K562 (cell line): ENCODE results near the gene PRKD2. TPM values are rescaled to one million over a fixed set of nuclear protein-coding genes. Genes with fewer than 3 reads are reported as not detected.
A peak's percentile ranks its signal among the peaks of the same experiment; 100 is the strongest.

Source experiments
- LCOR ChIP-seq: sonication (generic); formaldehyde crosslinking; IDR thresholded peaks from 2 replicates; pipeline ENCODE4 v1.8.0; 2022; ENCODE audit warnings: mild to moderate bottlenecking, missing genetic modification reagents
- MGA ChIP-seq: fragments of 450-650 bp; IDR thresholded peaks from 2 replicates; pipeline ENCODE4 v1.6.1; 2016; ENCODE audit warnings: mild to moderate bottlenecking, moderate library complexity
- PRDM10 ChIP-seq: fragments of 450-650 bp; IDR thresholded peaks from 2 replicates; pipeline ENCODE4 v1.6.1; 2018; ENCODE audit not compliant: partially characterized antibody
- polyA plus RNA-seq, 8 experiments: library from polyadenylated mRNA; depleted of rRNA in 4 of 8; stranded (reverse) in 5 of 8; unstranded in 3 of 8; fragments of >200 nt; fragmentation: Nextera tagmentation in 2 of 8; fragmentation: Illumina TruSeq in 1 of 8; extraction: Ambion mirVana in 2 of 8; extraction: Trizol in 1 of 8; gene quantifications; 2 replicates each; pipeline versions ENCODE4 v1.2.1 to v1.2.3, GENCODE V29; 2011 to 2014; ENCODE audit warnings: inconsistent platforms in 1 of 8, missing spikeins in 1 of 8
- total RNA-seq, 7 experiments: library from RNA; depleted of rRNA in 6 of 7; stranded (reverse); fragments of >200 nt in 6 of 7; fragmentation: Illumina TruSeq in 2 of 7; extraction: Trizol in 2 of 7; gene quantifications; 2 replicates each; pipeline versions ENCODE4 v1.2.1 to v1.2.3, GENCODE V29; 2011 to 2021; ENCODE audit warnings: low replicate concordance in 1 of 7

The PRKD2 gene
- total and polyA plus RNA-seq, 9 of the 15 experiments (the other 6 are each of a cell fraction or from before 2014, with no cell fraction given): 1.8 to 60.0 (median 15.0) TPM

- peak; percentile 89 for TF ChIP-seq PRDM10
- TF ChIP-seq MGA: peak; percentile 33
- TF ChIP-seq LCOR (CRISPR knock-in tag): peak; percentile 67; the same call in 1 of the 2 replicates
Observed at GRCh38 chr19:46697204-46697960, 19.5 kb downstream of the PRKD2 start (continued).
